Measurements from ENCODE around the gene SELENON.

DNA sequence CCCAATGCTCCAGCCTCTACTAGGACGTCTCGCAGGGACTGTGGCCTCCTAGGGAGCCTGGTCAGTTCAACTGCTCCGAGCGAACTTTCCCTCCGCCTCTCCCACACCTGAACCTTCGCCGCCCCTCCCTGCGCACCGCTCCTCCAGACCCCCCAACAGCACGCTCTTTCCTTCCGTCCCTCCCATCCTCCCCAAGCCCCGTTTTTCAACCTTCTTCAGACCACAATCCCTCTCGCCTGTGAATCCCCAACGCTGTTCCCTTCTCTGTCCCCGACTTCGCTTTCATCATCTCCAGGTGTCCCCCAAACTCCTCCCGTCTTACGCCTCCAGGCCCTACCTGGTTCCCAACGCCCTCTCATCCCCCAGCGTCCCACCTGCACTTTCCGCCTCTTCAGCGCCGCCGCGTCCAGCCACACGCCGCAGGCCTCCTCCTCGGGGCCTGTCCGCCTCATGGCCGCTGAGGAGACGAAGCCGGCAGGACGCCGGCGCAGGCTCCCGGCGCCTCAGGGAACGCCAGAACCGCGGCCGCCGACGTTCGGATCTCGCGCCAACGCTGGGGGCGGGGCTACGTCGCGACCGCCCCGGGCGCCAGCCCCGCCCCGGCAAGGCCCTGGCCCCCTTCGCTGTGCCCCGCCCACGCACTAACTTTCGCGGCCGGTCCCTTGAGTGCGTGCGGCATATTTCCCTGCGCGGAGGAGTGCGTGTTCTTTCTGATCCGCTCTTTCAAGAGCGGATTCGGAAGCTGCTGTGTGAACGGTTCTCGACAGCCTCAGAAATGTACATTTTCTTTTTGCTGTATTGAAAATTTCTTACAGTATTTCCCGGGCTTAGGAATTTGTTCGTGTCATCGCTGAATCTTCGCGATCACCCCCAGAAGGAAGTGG, 59.2 kb downstream of the SELENON start, which contains the start of gene AUNIP:
- TF ChIP-seq, protein P1, sequence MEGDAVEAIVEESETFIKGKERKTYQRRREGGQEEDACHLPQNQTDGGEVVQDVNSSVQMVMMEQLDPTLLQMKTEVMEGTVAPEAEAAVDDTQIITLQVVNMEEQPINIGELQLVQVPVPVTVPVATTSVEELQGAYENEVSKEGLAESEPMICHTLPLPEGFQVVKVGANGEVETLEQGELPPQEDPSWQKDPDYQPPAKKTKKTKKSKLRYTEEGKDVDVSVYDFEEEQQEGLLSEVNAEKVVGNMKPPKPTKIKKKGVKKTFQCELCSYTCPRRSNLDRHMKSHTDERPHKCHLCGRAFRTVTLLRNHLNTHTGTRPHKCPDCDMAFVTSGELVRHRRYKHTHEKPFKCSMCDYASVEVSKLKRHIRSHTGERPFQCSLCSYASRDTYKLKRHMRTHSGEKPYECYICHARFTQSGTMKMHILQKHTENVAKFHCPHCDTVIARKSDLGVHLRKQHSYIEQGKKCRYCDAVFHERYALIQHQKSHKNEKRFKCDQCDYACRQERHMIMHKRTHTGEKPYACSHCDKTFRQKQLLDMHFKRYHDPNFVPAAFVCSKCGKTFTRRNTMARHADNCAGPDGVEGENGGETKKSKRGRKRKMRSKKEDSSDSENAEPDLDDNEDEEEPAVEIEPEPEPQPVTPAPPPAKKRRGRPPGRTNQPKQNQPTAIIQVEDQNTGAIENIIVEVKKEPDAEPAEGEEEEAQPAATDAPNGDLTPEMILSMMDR (IDR thresholded peaks at IDR 0.05): no peak
- TF ChIP-seq POLR2AphosphoS5 (IDR thresholded peaks at IDR 0.05): peak; percentile 77

All from prostate gland (tissue), 2 donors.